COLO668 (cell line): ENCODE data around the gene CADPS.

Source experiments
- DNase-seq: peaks from one replicate; lab custom pipeline; 2025; ENCODE audit not compliant: unreplicated experiment; lab: John Stamatoyannopoulos, UW

Gene CADPS

GRCh38 chr3:62815981-62816380, 59.2 kb downstream of the CADPS start:
- DNase-seq = no peak

DNA sequence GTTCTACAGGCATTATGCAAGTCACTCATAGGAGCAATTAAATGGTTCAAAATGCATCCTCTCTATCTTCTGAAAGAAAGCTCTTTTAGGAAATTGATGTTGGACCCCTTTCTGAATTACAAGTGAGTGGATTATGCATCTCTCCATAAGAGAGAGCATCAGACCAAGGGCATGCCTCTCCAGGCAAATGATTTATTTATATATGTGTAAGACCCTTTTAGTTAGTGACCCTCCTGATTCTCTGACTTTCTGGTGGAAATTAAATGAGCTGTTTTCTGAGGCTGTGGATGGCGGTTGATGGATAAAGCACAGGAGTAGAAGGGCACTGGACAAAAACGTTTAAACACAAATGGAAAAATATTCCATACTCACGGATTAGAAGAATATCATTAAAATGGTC, 62.6 kb downstream of the CADPS start:
- DNase-seq = no peak

DNA sequence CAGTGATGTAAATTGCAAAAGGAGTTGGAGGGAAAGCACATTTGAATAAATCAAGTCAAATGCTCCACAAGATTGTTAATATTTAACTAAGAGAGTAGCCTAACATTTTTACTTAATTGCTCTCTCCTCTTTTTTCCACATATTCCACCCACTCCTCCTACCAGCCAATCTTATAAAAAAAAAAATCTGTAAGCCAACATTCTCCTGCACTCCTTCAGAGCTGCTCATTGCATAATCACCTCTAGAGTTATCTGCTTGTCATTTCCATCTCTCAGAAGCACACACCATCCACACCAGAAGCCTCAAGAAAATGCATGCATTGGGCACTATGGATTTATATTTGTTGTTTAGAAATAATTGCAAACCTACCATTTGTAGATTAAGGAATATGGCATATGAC, 64.1 kb downstream of the CADPS start:
- no peak for DNase-seq

DNA sequence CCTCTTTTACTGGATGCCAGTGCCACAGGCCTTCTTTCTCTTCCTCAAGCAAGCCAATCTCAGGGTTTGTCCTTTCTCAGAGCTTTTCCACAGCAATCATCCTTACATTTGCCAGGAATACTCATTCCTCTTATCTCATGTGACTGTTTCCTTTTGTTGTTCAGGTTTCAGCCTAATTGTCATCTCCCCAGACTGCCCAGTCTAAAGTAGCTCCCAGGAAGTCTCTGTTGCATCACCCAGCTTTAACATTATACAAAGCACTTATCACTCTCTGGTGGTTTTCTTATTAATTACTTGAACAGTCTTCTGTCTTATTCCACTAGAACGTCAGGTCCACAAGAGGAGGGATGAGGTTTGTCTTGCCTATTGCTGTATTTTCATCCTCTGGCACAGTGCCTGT, 65.8 kb downstream of the CADPS start:
- DNase-seq = no peak

- DNase-seq = no peak
Observed at GRCh38 chr3:62805580-62806277, 69.5 kb downstream of the CADPS start.

DNA sequence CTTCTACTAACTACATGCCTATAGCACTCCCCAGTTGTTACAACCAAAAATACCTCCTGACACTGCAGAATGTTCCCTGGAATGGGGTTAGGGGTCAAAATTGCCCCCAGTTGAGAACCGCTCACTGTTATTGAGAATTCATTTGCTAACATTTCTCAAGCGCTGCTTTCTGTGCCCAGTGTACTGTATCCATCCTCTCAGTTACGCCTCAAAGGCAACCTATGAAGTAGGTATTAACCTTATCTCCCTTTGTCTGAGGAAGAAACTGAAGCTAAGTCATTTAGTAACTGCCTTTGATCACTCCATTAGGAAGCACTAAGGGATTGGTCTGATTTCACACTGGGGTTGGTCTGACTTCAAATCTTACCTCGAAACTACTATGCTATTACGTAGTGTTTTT, 70.1 kb downstream of the CADPS start:
- DNase-seq = no peak

GRCh38 chr3:62803276-62803675, 71.9 kb downstream of the CADPS start:
- no peak for DNase-seq

- DNase-seq = no peak
Observed at GRCh38 chr3:62798000-62798399, 77.2 kb downstream of the CADPS start.

GRCh38 chr3:62797132-62797531, 78.1 kb downstream of the CADPS start:
- no peak for DNase-seq

- DNase-seq = no peak
Observed at GRCh38 chr3:62795978-62796657, 79.1 kb downstream of the CADPS start.

DNA sequence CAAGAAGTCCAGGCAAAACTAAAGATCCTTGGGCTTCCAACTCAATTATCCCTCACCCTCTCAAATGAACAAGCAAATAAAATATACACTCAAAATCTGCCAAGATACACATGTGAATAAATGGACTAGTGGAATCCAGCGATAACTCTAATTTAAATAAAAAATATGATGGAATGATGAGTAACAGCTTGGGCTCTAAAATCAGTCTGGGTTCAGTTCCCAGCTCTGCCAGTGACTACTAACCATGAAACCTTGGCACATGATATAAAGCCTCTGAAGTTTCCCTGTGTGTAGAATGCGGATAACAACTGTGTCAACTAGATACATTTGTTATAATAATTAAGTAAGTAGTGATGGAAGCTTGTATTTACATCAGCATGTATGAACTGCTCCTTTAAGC, 81.3 kb downstream of the CADPS start:
- DNase-seq = no peak

- DNase-seq = no peak
Observed at GRCh38 chr3:62785384-62785783, 89.8 kb downstream of the CADPS start.

DNA sequence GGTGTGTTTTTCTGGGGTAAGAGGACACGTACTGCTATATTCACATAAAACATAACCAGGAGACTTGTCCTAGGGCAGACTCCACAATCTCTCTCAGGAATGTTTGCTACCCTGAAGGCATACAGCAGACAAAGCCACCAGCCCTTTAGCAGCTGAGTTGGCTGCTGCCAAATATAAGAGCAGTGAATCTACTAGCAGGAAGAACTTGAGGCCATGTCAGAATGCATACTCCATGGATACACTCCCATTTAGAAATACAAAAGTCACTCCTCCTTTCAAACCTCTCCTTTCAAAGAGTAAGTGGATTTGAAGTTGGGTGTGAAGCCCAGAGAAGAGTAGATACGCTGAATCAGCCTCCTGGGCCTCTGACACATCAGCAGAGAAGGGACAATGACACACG, 94.1 kb downstream of the CADPS start:
- no peak for DNase-seq

DNA sequence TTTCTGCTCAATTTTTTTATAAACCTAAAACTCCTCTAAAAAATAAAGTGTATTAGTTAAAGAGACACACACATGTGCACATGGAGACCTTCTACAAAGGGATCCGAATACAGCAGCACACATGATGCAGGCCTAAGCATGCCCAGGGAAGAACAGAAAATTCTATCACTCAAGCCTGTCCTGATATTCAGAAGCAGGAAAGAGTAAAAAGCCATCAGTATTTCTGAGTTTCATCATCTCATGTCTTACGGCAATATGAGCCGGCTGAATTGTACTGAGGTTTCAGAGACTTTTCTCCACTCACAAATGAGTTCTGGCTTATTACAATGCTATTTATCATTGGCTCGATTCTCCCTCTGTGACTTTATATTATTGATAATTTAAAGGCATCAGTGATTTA, 97.5 kb downstream of the CADPS start:
- DNase-seq = no peak

DNA sequence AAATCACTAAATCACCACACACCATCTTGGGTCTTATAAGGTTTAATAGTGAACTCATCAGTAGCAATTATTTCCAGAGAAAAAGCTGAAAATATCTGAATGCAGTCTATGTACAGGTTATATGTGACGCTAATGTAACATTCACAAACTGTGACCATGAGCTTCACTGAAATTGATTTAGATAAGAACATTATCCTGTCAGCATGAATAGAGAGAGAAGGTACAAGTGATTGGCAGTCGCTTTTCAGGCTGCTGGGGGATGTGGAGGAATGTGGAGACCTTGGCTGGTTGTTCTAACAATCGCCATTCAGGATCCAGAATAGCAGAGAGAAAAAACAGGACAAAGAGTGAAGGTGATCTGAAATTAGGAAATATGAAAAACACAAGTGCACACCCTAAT, 98.1 kb downstream of the CADPS start:
- DNase-seq = no peak

GRCh38 chr3:62774221-62774620, 101.0 kb downstream of the CADPS start:
- DNase-seq = no peak

DNA sequence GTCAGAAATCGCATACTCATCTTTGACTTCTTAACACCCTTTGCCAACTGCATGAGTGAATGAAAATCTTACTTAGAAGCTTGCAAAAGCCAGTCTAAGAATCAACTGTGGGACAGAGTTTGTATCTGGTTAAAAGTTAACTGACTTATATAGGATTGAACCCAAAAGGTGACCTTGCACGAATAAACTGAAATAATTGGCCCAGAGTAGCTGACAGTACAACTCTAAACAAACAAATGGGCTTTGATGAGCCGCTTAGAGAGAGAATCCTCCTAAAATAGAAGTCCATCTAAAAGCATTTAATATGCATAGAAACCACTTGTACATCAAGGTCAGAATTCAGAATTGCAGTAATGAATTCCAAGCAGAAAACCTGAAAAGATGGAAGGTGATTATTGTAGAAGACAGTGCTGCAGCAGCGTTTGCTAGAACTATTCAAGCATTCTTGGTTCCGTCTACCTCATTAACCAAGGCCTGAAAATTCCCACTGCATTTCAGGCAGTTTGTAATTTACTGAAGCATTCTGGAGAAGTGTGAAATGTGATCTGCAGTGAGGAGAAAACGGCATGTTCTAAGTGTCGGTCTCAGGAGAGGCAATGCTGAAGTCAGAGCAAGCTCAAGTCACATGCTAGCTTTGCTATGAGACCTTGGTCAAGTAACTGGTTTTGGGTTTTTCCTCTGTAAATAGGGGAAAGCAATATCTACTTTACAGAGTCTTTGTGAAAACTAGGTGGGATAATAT, 103.7 kb downstream of the CADPS start:
- no peak for DNase-seq

DNA sequence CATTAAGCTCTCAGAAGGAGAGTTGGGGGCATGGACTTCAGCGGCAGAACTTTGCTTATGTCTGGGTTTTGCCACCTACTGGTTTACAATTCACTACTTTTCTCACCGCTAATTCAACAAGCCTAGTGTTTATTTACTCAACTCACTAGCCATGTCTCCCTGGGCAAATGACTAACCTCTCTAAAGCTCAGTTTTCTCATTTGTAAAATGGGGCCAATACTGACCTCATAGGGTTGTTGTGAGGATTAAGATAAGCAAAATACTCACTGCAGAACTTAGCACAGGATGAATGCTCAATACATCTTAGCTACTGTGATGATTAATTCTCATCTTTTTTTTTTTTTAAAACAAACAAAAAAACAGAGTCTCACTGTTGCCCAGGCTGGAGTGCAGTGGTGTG, 106.3 kb downstream of the CADPS start:
- DNase-seq = no peak

DNA sequence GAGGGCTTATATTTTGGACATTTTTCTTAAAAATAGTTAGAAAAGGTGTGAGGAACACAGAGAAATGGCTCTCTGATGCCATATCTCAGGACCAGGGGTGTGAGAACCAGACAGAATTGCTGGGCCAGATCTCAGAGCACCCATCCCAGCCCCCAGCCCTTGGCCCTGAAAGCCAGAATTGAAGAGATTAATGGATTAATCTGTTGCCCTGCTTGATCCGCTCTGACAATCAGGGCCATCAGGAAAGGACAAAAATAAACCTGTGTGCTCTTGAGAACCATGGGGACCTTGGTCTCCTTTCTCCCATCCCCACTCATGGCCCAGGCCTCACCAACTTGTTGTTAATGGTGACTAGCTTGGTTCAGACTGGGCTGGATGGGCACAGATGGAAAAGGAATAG, 113.5 kb downstream of the CADPS start:
- no peak for DNase-seq

GRCh38 chr3:62761311-62761710, 113.9 kb downstream of the CADPS start:
- no peak for DNase-seq

DNA sequence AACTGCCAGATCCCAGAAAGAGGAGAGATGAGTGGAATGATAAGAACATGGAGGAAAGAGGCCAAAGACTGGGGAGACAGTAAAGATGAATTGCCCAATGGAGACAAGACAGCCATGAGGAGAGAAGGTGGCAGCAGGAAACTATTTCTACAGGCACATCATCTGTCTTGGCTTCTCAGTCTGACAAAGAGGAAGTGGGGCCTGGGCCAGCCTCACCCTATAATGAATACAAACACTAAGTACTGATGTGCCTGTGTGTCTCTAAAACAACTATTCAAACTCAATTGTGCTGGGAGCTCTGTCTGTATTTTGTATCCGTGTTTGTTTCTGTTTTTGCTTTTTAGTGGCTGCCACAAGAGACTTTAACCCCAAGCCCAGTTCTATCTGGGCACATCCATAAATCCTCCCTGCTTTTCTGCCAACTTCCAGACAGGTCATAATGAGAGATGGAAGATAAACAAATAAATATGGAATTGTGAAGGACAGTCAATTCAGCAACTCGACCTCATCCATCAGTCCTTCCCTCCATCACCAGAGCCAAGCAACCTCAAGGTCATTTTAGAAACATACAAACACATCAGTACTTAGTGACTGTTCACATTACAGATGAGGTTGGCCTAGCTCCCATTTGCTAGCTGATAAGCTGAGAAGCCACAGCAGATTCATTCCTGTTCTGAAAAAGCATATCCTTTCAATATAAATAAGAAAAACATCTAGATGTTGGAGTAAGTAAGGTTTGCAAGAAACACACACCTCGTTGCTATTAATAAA, 116.7 kb downstream of the CADPS start:
- DNase-seq = no peak

GRCh38 chr3:62757045-62757444, 118.2 kb downstream of the CADPS start:
- no peak for DNase-seq
